ENCODE data around the gene MAPK4. TPM values are rescaled to one million over a fixed set of nuclear protein-coding genes. Genes with fewer than 3 reads are reported as not detected.

Gene MAPK4
- total RNA-seq, 1 donor from 2014 or later: not detected

DNA sequence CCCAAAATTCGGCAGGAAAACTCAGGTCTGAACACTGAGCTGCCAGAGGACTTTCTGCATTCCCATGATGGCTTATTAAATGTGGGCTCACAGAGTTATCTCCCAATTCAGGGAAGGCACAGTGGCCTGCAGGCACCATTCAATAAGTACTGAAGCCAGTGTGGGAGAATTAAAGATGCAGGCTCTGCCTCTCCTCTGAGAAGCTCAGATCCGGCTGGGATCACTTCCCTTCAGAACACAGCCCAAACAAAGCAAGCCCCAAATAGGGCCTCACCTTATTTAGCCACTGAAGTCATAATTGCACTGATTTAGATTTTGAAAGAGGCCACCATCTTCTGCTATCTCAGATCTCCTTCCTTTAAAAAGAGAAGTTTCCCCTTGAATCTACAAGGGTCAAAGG lies 94.3 kb downstream of the MAPK4 start:
- Mint-ChIP-seq H3K9me3 (no peaks in the 10 kb centered on the region), H3K36me3 (ENCODE audit: low read depth) (no peaks in the 10 kb centered on the region), H3K27me3 (peaks cover 9% of the 10 kb centered on the region), H3K27ac (no peak overlapping the region), H3K4me1 (no peaks in the 10 kb centered on the region), H3K4me3 (no peak overlapping the region)
- TF ChIP-seq, protein P1, sequence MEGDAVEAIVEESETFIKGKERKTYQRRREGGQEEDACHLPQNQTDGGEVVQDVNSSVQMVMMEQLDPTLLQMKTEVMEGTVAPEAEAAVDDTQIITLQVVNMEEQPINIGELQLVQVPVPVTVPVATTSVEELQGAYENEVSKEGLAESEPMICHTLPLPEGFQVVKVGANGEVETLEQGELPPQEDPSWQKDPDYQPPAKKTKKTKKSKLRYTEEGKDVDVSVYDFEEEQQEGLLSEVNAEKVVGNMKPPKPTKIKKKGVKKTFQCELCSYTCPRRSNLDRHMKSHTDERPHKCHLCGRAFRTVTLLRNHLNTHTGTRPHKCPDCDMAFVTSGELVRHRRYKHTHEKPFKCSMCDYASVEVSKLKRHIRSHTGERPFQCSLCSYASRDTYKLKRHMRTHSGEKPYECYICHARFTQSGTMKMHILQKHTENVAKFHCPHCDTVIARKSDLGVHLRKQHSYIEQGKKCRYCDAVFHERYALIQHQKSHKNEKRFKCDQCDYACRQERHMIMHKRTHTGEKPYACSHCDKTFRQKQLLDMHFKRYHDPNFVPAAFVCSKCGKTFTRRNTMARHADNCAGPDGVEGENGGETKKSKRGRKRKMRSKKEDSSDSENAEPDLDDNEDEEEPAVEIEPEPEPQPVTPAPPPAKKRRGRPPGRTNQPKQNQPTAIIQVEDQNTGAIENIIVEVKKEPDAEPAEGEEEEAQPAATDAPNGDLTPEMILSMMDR (IDR thresholded peaks at IDR 0.05): no peak
- intact Hi-C loops (cut with micrococcal nuclease): no loop called here
- ChIA-PET POLR2A (no interaction called here), CTCF (no interaction called here)
- ATAC-seq (ENCODE audit: low read depth): no peak
- no peak for DNase-seq

DNA sequence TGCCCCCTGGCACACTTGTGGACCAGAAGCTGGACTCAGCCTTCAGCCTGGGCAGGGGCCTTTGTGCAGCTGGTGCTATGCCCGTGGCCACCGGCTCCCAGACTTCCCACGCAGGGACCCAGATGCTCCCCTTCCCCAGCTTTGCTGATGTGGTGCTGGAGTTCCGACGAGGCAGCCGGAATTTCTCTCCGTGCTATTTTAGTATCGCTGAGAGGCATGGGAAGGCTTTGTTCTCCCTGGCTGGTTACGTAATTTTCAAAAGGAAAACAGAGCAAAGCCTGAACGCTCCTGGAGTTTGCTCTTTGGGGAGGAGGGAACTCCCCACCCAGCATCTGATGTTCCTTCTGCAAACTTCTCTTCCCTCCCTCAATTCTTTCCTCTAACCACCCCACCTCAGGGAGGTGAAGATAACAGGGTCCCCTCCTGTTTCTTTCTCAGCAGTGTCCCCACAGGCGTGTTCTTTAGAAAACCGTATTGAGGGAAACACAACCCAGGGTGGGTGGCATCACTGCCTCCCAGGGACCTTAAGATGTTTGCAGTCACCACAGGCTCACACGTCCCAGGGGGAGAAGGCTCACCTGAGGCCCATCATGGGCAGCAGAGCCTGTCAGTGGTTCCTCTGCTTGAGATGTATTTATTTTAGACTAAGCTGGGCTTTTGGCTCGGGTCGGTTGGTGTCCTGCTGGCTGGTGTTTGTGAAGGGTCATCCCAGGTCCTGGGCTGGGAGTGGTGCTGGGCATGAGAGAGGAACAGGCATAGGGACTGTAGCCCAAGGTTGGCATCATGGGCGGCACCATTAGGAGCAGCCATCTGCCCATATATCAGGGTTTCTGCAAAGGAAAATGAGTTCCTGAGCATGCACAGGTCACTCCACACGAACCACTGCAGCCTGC lies 95.0 kb downstream of the MAPK4 start:
- intact Hi-C loops (cut with micrococcal nuclease): no loop called here
- ChIA-PET POLR2A (no interaction called here), CTCF (no interaction called here)
- DNase-seq (no peak), ATAC-seq (ENCODE audit: low read depth) (no peak)
- no peaks in the 10 kb centered on the region for H3K36me3 Mint-ChIP-seq (ENCODE audit: low read depth)
- H3K9me3 Mint-ChIP-seq: no peaks in the 10 kb centered on the region
- H3K4me3 Mint-ChIP-seq: no peak overlapping the region
- TF ChIP-seq, protein P1 (IDR thresholded peaks at IDR 0.05): no peak
- no peaks in the 10 kb centered on the region for H3K4me1 Mint-ChIP-seq
- H3K27me3 Mint-ChIP-seq: peaks cover 10% of the 10 kb centered on the region
- H3K27ac Mint-ChIP-seq: no peak overlapping the region

DNA sequence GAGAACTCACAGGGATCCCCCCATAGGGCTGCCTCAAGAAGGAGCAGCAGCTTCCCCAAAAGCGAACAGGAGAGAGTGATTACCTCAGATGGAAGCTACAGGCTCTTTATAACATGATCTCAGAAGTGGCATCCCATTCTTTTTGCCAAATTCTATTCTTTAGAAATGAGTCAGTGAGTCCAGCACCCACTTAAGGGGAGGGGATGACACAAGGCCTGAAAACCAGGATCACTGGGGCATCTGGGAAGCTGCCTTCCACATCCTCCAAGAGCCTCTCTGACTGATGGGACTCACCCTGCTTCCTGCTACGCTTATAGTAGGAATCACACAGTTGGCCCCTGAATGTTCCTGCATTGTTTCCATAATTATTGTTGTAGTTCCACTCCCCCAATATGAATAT lies 96.5 kb downstream of the MAPK4 start:
- ChIA-PET CTCF (no interaction called here), POLR2A (no interaction called here)
- TF ChIP-seq, protein P1 (IDR thresholded peaks at IDR 0.05): no peak
- Mint-ChIP-seq H3K4me3 (no peak overlapping the region), H3K9me3 (no peaks in the 10 kb centered on the region), H3K4me1 (no peaks in the 10 kb centered on the region), H3K36me3 (ENCODE audit: low read depth) (no peaks in the 10 kb centered on the region), H3K27me3 (peaks cover 7% of the 10 kb centered on the region), H3K27ac (no peak overlapping the region)
- intact Hi-C loops (cut with micrococcal nuclease): no loop called here
- DNase-seq: no peak
- ATAC-seq (ENCODE audit: low read depth): no peak

DNA sequence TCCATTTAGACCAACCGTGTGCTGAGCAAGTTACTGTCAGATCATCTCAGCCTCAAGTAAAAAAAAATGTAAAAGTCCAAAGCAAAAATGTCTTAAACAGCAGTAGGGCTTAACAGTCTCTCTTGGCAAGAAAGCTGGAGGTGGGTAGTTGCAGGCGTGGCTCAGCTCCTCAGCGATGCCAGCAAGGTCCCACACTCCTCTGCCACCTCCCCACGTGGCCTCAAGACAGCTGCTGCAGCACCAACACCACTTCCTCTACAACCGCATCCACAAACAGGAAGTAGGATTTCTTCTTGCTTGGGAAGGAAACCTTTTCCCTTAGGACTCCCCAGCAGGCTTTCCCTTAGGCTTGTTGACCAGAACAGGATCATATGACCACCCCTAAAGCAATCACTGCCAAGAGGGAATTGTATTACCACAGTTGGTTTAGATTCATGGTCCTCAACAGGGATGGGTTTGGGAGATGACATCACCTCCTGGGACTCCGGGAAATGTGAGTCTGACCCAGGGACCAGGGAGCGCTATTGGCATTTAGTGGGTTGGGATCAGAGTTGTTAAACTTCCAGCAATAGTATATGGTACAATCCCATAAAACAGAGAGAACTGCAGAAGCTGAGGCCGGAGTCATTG lies 97.1 kb downstream of the MAPK4 start:
- no peak for ATAC-seq (ENCODE audit: low read depth)
- DNase-seq: no peak
- peaks cover 1% of the 10 kb centered on the region for H3K9me3 Mint-ChIP-seq
- TF ChIP-seq, protein P1 (IDR thresholded peaks at IDR 0.05): no peak
- H3K36me3 Mint-ChIP-seq (ENCODE audit: low read depth): no peaks in the 10 kb centered on the region
- CTCF ChIA-PET: no interaction called here
- no peak overlapping the region for H3K4me3 Mint-ChIP-seq
- no peak overlapping the region for H3K27ac Mint-ChIP-seq
- H3K4me1 Mint-ChIP-seq: no peaks in the 10 kb centered on the region
- POLR2A ChIA-PET: no interaction called here
- peaks cover 7% of the 10 kb centered on the region for H3K27me3 Mint-ChIP-seq
- intact Hi-C loops (cut with micrococcal nuclease): no loop called here

DNA sequence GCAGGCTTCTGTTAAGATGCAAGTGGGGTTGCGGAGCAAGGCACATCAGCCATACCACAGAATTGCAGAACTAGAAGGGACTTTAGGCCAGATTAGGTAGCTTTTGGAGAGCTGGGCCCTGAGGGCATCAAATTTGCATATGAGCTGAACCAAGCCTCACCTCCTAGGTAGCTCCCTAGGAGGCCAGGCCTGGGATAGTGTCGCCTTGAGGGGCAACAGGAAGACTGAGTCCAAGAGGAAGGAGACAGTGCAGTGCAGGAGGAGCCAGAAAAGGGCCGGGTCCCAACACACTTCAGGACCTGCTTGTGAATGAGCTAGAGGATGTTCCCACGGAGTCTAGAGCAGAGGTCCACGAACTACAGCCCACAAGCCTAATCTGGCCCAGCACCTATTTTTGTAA lies 98.7 kb downstream of the MAPK4 start:
- Mint-ChIP-seq H3K36me3 (ENCODE audit: low read depth) (no peaks in the 10 kb centered on the region), H3K4me3 (no peak overlapping the region), H3K4me1 (no peaks in the 10 kb centered on the region), H3K27ac (no peak overlapping the region), H3K9me3 (peaks cover 5% of the 10 kb centered on the region), H3K27me3 (peaks cover 7% of the 10 kb centered on the region)
- ATAC-seq (ENCODE audit: low read depth) (no peak), DNase-seq (no peak)
- CTCF ChIA-PET: no interaction called here
- POLR2A ChIA-PET: no interaction called here
- intact Hi-C loops (cut with micrococcal nuclease): no loop called here
- TF ChIP-seq, protein P1 (IDR thresholded peaks at IDR 0.05): no peak
